HepG2 (cell line): ENCODE results near the gene CLPSL2. TPM values are rescaled to one million over a fixed set of nuclear protein-coding genes. Genes with fewer than 3 reads are reported as not detected.
A peak's percentile ranks its signal among the peaks of the same experiment; 100 is the strongest.

ENCODE experiments used
- HDAC6 ChIP-seq: fragments of 200-600 bp; sonication (generic); IDR thresholded peaks from 2 replicates; pipeline ENCODE4 v1.7.0; 2017; ENCODE audit warnings: mild to moderate bottlenecking, antibody characterized with exemption, low read length, low read depth
- ISL2 ChIP-seq: sonication (generic); formaldehyde crosslinking; IDR thresholded peaks from 2 replicates; pipeline ENCODE4 v1.5.0; 2020; ENCODE audit warnings: missing genetic modification reagents
- ZBTB3 ChIP-seq: sonication (generic); formaldehyde crosslinking; IDR thresholded peaks from 2 replicates; pipeline ENCODE4 v1.4.0; 2020; ENCODE audit warnings: low read depth, mild to moderate bottlenecking, moderate library complexity, missing genetic modification reagents, borderline replicate concordance
- ZNF225 ChIP-seq: sonication (generic); formaldehyde crosslinking; IDR thresholded peaks from 2 replicates; pipeline ENCODE4 v1.4.0; 2020; ENCODE audit warnings: mild to moderate bottlenecking, missing genetic modification reagents
- ZNF562 ChIP-seq: sonication (generic); formaldehyde crosslinking; IDR thresholded peaks from 2 replicates; pipeline ENCODE4 v1.8.0; 2022; ENCODE audit warnings: missing genetic modification reagents, borderline replicate concordance
- ZNF569 ChIP-seq: sonication (generic); formaldehyde crosslinking; IDR thresholded peaks from 2 replicates; pipeline ENCODE4 v1.5.0; 2020; ENCODE audit warnings: mild to moderate bottlenecking, missing genetic modification reagents, moderate library complexity, borderline replicate concordance
- ZNF703 ChIP-seq: sonication (generic); formaldehyde crosslinking; IDR thresholded peaks from 2 replicates; pipeline ENCODE4 v1.5.1; 2020; ENCODE audit warnings: missing genetic modification reagents, mild to moderate bottlenecking, moderate library complexity, borderline replicate concordance
- ZNF780A ChIP-seq: sonication (generic); formaldehyde crosslinking; IDR thresholded peaks from 2 replicates; pipeline ENCODE4 v1.8.0; 2022; ENCODE audit warnings: mild to moderate bottlenecking, missing genetic modification reagents, moderate library complexity
- polyA plus RNA-seq, 8 experiments: library from polyadenylated mRNA; depleted of rRNA in 3 of 8; stranded (reverse) in 7 of 8; unstranded in 1 of 8; fragments of >200 nt; fragmentation: Illumina TruSeq in 4 of 8; extraction: Trizol in 4 of 8; gene quantifications; 2 replicates each; pipeline versions ENCODE4 v1.2.1 to v1.2.3, GENCODE V29; 2011 to 2016; ENCODE audit warnings: low read depth in 4 of 8, missing spikeins in 1 of 8, mixed read lengths in 1 of 8; ENCODE audit not compliant: insufficient read depth in 1 of 8
- total RNA-seq, 5 experiments: library from RNA; depleted of rRNA; stranded (reverse); fragments of >200 nt; fragmentation: Illumina TruSeq; extraction: Trizol; gene quantifications; 2 replicates each; pipeline ENCODE4 v1.2.3, GENCODE V29; 2016; ENCODE audit warnings: low read depth in 1 of 5
- TF ChIP-seq, protein P1 (sequence below): sonication (generic); formaldehyde crosslinking; IDR thresholded peaks from 2 replicates; pipeline ENCODE4 v1.4.0; 2020; ENCODE audit warnings: missing genetic modification reagents
- TF ChIP-seq, protein P2 (sequence below): sonication (generic); formaldehyde crosslinking; IDR thresholded peaks from 2 replicates; pipeline ENCODE4 v1.4.0; 2020; ENCODE audit warnings: low read depth, missing genetic modification reagents
- TF ChIP-seq, protein P3 (sequence below): sonication (generic); formaldehyde crosslinking; IDR thresholded peaks from 2 replicates; pipeline ENCODE4 v1.8.1; 2022; ENCODE audit warnings: low read depth, mild to moderate bottlenecking, missing genetic modification reagents

CLPSL2 gene
- total and polyA plus RNA-seq, 2 of the 13 experiments (the other 11 are each of a cell fraction or from before 2014, with no cell fraction given): not detected

DNA sequence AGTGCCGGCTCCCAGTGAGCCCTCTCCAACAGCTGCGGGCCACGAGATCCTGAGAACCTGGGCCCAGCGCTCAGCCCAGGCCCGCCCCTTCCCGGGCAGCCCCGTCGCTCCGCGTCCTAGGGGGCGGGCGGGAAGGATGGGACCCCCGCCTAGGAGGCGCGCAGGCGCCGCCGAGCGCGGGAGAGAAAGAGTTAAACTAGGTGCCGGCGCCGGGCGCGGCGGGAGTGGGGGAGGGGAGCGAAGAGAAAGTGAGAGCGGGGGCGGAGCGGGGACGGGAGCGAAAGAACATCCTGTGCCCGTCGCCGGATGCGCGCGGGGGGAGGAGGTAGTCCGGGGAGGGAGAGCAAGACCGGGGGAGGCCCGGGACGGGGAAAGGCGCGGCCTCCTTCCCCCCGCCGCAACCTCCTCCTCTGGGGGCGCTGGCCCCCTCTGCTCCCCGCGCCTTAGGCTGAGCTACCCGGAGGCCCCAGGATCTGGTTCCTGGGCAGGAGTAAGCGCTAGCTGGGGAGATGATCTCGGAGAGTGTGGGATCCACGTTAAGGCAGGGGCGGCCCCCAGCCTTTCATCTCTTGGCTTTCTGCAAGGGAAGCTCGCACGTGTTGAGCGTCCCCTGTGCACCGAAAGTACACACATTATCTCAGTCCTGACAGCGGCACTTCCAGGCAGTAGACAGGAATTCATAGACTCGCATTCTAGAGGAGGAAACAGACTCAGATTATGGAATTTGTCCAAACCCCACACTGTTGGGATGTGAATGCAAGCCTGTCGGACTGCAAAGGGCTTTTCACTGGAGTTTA lies 44.5 kb upstream of the CLPSL2 start (continued):
- TF ChIP-seq ZNF703 (CRISPR knock-in tag) (no peak; the same call in 1 of the 2 replicates), ZNF569 (CRISPR knock-in tag) (no peak), HDAC6 (no peak), ZNF780A (peak; percentile 59; the same call in 1 of the 2 replicates), ZNF225 (CRISPR knock-in tag) (peak; percentile 83; the same call in 1 of the 2 replicates), ZBTB3 (no peak), ZNF562 (no peak), ISL2 (CRISPR knock-in tag) (peak; percentile 62)
- TF ChIP-seq, protein P1, sequence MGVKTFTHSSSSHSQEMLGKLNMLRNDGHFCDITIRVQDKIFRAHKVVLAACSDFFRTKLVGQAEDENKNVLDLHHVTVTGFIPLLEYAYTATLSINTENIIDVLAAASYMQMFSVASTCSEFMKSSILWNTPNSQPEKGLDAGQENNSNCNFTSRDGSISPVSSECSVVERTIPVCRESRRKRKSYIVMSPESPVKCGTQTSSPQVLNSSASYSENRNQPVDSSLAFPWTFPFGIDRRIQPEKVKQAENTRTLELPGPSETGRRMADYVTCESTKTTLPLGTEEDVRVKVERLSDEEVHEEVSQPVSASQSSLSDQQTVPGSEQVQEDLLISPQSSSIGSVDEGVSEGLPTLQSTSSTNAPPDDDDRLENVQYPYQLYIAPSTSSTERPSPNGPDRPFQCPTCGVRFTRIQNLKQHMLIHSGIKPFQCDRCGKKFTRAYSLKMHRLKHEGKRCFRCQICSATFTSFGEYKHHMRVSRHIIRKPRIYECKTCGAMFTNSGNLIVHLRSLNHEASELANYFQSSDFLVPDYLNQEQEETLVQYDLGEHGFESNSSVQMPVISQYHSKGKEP (CRISPR knock-in tag): no peak
- TF ChIP-seq, protein P2, sequence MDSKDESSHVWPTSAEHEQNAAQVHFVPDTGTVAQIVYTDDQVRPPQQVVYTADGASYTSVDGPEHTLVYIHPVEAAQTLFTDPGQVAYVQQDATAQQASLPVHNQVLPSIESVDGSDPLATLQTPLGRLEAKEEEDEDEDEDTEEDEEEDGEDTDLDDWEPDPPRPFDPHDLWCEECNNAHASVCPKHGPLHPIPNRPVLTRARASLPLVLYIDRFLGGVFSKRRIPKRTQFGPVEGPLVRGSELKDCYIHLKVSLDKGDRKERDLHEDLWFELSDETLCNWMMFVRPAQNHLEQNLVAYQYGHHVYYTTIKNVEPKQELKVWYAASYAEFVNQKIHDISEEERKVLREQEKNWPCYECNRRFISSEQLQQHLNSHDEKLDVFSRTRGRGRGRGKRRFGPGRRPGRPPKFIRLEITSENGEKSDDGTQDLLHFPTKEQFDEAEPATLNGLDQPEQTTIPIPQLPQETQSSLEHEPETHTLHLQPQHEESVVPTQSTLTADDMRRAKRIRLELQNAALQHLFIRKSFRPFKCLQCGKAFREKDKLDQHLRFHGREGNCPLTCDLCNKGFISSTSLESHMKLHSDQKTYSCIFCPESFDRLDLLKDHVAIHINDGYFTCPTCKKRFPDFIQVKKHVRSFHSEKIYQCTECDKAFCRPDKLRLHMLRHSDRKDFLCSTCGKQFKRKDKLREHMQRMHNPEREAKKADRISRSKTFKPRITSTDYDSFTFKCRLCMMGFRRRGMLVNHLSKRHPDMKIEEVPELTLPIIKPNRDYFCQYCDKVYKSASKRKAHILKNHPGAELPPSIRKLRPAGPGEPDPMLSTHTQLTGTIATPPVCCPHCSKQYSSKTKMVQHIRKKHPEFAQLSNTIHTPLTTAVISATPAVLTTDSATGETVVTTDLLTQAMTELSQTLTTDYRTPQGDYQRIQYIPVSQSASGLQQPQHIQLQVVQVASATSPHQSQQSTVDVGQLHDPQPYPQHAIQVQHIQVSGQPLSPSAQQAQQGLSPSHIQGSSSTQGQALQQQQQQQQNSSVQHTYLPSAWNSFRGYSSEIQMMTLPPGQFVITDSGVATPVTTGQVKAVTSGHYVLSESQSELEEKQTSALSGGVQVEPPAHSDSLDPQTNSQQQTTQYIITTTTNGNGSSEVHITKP (CRISPR knock-in tag): peak; percentile 73
- TF ChIP-seq, protein P3, sequence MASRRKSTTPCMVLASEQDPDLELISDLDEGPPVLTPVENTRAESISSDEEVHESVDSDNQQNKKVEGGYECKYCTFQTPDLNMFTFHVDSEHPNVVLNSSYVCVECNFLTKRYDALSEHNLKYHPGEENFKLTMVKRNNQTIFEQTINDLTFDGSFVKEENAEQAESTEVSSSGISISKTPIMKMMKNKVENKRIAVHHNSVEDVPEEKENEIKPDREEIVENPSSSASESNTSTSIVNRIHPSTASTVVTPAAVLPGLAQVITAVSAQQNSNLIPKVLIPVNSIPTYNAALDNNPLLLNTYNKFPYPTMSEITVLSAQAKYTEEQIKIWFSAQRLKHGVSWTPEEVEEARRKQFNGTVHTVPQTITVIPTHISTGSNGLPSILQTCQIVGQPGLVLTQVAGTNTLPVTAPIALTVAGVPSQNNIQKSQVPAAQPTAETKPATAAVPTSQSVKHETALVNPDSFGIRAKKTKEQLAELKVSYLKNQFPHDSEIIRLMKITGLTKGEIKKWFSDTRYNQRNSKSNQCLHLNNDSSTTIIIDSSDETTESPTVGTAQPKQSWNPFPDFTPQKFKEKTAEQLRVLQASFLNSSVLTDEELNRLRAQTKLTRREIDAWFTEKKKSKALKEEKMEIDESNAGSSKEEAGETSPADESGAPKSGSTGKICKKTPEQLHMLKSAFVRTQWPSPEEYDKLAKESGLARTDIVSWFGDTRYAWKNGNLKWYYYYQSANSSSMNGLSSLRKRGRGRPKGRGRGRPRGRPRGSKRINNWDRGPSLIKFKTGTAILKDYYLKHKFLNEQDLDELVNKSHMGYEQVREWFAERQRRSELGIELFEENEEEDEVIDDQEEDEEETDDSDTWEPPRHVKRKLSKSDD (CRISPR knock-in tag): no peak
